Glutamatergic neuron (in vitro differentiated cells): ENCODE results near the gene FBXO2. TPM values are rescaled to one million over a fixed set of nuclear protein-coding genes. Genes with fewer than 3 reads are reported as not detected.

Source experiments
- DNase-seq: peaks from one replicate; pipeline ENCODE4 v3.0.0; 2022
- H3K27ac Mint-ChIP-seq: one replicate; pipeline ENCODE4 v1.8.0; 2020; ENCODE audit warnings: mild to moderate bottlenecking, mixed read lengths, inconsistent platforms; ENCODE audit not compliant: unreplicated experiment
- H3K27me3 Mint-ChIP-seq: one replicate; pipeline ENCODE4 v1.8.0; 2020; ENCODE audit warnings: mild to moderate bottlenecking, moderate library complexity, mixed read lengths, inconsistent platforms; ENCODE audit not compliant: unreplicated experiment
- H3K36me3 Mint-ChIP-seq: one replicate; pipeline ENCODE4 v1.8.0; 2020; ENCODE audit warnings: mild to moderate bottlenecking, mixed read lengths, inconsistent platforms; ENCODE audit not compliant: unreplicated experiment
- H3K4me1 Mint-ChIP-seq: one replicate; pipeline ENCODE4 v1.8.0; 2020; ENCODE audit warnings: mild to moderate bottlenecking, low read depth, mixed read lengths, inconsistent platforms; ENCODE audit not compliant: unreplicated experiment
- H3K4me3 Mint-ChIP-seq: one replicate; pipeline ENCODE4 v1.8.0; 2020; ENCODE audit warnings: mild to moderate bottlenecking, mixed read lengths, inconsistent platforms; ENCODE audit not compliant: unreplicated experiment
- H3K9me3 Mint-ChIP-seq: one replicate; pipeline ENCODE4 v1.8.0; 2020; ENCODE audit warnings: mild to moderate bottlenecking, moderate library complexity, mixed read lengths, inconsistent platforms; ENCODE audit not compliant: unreplicated experiment
- total RNA-seq: library from RNA; stranded (reverse); fragmentation: NEBNext Ultra II Directional; extraction: Animal tissue kit (Norgen Biotek cat#: 25700); gene quantifications from one replicate; pipeline ENCODE4 v1.2.1, GENCODE V29; 2021; ENCODE audit not compliant: unreplicated experiment
- TF ChIP-seq, protein P1 (sequence below): fragments of 200-600 bp; sonication (generic); IDR thresholded peaks from one replicate; pipeline ENCODE4 v1.5.0; 2021; ENCODE audit not compliant: partially characterized antibody, unreplicated experiment

Gene FBXO2
- total RNA-seq, 1 donor from 2014 or later: 22.2 TPM

DNA sequence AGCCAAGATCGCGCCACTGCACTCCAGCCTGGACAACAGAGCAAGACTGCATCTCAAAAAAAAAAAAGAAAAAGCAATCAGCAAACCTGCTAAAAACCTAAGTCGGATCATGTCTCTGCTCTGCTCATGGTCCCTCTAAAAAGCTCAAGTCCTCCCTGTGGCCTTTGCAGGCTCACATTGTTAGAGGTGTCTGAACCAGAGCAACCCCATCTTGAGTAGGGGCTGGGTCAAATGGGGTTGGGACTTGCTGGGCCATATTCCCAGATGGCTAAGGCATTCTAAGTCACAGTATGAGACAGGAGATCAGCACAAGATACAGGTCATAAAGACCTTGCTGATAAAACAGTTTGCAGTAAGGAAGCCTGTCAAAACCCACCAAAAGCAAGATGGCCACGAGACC, 34.3 kb upstream of the FBXO2 start:
- Mint-ChIP-seq H3K4me1 (peaks cover 34% of the 10 kb centered on the region), H3K27me3 (peaks cover 20% of the 10 kb centered on the region), H3K27ac (peak overlapping the region; percentile 22), H3K36me3 (no peaks in the 10 kb centered on the region), H3K9me3 (peaks cover 16% of the 10 kb centered on the region), H3K4me3 (peak overlapping the region; percentile 38)
- TF ChIP-seq, protein P1, sequence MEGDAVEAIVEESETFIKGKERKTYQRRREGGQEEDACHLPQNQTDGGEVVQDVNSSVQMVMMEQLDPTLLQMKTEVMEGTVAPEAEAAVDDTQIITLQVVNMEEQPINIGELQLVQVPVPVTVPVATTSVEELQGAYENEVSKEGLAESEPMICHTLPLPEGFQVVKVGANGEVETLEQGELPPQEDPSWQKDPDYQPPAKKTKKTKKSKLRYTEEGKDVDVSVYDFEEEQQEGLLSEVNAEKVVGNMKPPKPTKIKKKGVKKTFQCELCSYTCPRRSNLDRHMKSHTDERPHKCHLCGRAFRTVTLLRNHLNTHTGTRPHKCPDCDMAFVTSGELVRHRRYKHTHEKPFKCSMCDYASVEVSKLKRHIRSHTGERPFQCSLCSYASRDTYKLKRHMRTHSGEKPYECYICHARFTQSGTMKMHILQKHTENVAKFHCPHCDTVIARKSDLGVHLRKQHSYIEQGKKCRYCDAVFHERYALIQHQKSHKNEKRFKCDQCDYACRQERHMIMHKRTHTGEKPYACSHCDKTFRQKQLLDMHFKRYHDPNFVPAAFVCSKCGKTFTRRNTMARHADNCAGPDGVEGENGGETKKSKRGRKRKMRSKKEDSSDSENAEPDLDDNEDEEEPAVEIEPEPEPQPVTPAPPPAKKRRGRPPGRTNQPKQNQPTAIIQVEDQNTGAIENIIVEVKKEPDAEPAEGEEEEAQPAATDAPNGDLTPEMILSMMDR: no peak
- no peak for DNase-seq

DNA sequence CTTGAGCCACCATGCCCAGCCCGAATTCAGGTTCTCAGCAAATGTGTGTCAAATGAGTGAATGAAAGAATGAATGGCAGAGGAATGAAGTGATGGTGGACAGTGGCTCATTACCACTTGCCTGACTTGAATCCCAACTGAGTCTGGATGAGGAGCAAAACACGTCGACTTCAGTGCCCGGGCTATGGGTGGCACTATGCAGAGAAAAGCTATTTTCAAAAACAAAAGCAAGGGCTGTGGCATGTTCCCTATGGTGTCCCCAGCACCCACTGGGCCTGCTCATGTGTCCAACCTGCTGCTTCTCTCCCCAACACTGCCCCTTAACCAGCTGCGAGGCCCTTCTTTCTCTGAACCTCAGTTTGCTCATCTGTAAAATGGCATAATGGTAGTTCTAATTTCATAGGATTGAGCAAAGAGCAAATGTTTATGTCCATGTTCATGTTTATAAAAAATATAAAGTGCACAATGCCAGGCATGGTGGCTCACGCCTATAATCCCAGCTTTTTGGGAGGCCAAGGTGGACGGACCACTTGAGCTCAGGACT, 31.1 kb upstream of the FBXO2 start:
- Mint-ChIP-seq H3K4me3 (no peak overlapping the region), H3K4me1 (peaks cover 38% of the 10 kb centered on the region), H3K9me3 (peaks cover 9% of the 10 kb centered on the region), H3K27me3 (peaks cover 8% of the 10 kb centered on the region), H3K27ac (no peak overlapping the region), H3K36me3 (no peaks in the 10 kb centered on the region)
- TF ChIP-seq, protein P1: no peak
- no peak for DNase-seq

DNA sequence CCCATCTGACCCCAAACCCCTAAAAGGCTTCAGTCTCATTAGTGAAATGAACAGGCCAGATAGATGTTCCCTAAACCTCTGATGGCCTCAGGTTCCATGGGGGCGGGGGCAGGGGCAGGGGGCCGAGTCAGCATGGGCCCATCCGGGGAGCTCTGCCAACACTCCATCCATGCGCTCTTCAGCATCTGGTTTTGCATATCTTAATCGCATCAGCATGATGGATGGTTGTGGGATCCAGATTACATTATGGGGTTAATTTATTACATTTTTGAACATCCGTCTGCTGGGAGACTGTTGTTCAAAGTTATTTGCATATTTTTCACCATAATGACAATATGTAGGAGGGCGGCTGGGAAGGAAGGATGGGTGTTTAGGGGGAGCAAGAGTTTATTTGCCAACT, 29.8 kb upstream of the FBXO2 start:
- DNase-seq: no peak
- H3K9me3 Mint-ChIP-seq: peaks cover 4% of the 10 kb centered on the region
- no peak overlapping the region for H3K4me3 Mint-ChIP-seq
- no peaks in the 10 kb centered on the region for H3K36me3 Mint-ChIP-seq
- no peak overlapping the region for H3K27ac Mint-ChIP-seq
- peaks cover 3% of the 10 kb centered on the region for H3K27me3 Mint-ChIP-seq
- H3K4me1 Mint-ChIP-seq: peaks cover 31% of the 10 kb centered on the region
- TF ChIP-seq, protein P1: no peak

DNA sequence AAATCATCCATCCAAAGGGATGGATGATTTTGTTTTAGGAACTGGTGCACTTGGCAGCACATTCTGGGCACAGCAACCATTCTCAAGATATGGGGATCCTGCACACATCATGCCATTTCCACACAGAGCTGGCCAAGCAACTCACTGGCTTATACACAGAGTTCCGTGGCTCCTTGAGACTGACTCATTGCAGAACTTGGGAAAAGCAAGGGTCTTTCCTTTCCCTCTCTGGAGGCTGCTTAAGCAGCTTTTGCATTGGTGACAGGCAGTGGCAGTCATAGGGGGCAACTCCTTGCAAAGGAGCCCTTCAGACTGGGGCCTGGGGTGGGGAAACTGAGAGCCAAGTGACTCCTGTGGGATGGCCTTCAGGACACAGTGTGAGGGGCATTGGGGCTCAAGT, 28.6 kb upstream of the FBXO2 start:
- Mint-ChIP-seq H3K4me3 (no peak overlapping the region), H3K9me3 (peaks cover 8% of the 10 kb centered on the region), H3K36me3 (no peaks in the 10 kb centered on the region), H3K27ac (no peak overlapping the region), H3K27me3 (peaks cover 3% of the 10 kb centered on the region), H3K4me1 (peaks cover 32% of the 10 kb centered on the region)
- no peak for DNase-seq
- TF ChIP-seq, protein P1: no peak

DNA sequence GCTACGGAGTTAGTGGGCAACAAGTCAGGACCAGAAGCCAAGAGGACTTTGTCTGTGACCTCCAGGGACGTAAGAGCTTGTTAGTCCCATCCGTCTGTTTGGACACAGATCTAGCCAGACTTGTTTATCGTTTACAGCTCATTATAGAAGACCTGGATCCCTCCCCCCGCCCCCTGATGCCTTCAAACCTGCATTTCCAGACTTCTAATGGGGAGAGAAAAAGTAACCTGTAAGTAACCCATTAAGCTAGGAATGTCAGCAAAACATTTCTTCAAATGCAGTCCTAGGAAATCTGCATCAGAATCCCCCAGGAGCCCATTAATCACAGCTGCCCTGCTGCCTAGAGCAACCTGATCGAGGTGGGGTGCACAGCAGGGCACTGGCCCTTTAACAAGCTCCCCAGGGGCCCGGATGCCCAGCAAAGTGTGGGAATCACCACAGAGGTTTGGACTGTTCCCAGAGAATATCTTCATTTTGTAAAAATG, 28.1 kb upstream of the FBXO2 start:
- Mint-ChIP-seq H3K9me3 (peaks cover 8% of the 10 kb centered on the region), H3K4me1 (peaks cover 30% of the 10 kb centered on the region), H3K4me3 (peak overlapping the region; percentile 87), H3K36me3 (no peaks in the 10 kb centered on the region), H3K27me3 (peaks cover 3% of the 10 kb centered on the region), H3K27ac (peak overlapping the region; percentile 81)
- TF ChIP-seq, protein P1: no peak
- no peak for DNase-seq
